H1 (cell line): ENCODE results near the gene MRPL43. TPM values are rescaled to one million over a fixed set of nuclear protein-coding genes. Genes with fewer than 3 reads are reported as not detected.
A peak's percentile ranks its signal among the peaks of the same experiment; 100 is the strongest.

ENCODE experiments used
- CTCF ChIA-PET: fragments of 300-600 bp; sonication (Branson Sonifier 250); formaldehyde crosslinking; loops from one replicate; lab custom pipeline; 2021; ENCODE audit not compliant: partially characterized antibody; lab: Charles Lee
- POLR2A ChIA-PET: fragments of 300-600 bp; sonication (Branson Sonifier 250); formaldehyde crosslinking; loops from one replicate; lab custom pipeline; 2021; ENCODE audit warnings: inconsistent platforms; ENCODE audit not compliant: partially characterized antibody; lab: Charles Lee
- DNase-seq, 2 experiments: peaks; one replicate each; pipeline versions ENCODE4 v3.0.0 to v3.0.0-alpha.2; 2010 to 2022; ENCODE audit warnings: low spot score in 2 of 2, low read depth in 1 of 2, mixed read lengths in 1 of 2
- FAIRE-seq: peaks from 2 replicates; lab custom pipeline; 2011; peaks lifted over from hg19 to GRCh38; lab: Jason Lieb, UNC
- H2AFZ ChIP-seq: 2 replicates; pipeline ENCODE4 v1.8.1; 2012; ENCODE audit warnings: low read length, inconsistent platforms
- H2AK5ac ChIP-seq: 2 replicates; pipeline ENCODE4 v1.6.1; 2013; ENCODE audit warnings: low read depth, low read length
- H2BK120ac ChIP-seq: replicated peaks from 2 replicates; pipeline ENCODE3; 2013; ENCODE audit warnings: low read depth, low read length, inconsistent platforms
- H2BK12ac ChIP-seq: 2 replicates; pipeline ENCODE4 v1.6.1; 2013; ENCODE audit warnings: low read depth, low read length
- H2BK15ac ChIP-seq: 2 replicates; pipeline ENCODE4 v1.6.1; 2013; ENCODE audit warnings: low read length
- H2BK20ac ChIP-seq: 2 replicates; pipeline ENCODE4 v1.6.1; 2013; ENCODE audit warnings: low read length
- H2BK5ac ChIP-seq: 2 replicates; pipeline ENCODE4 v1.6.1; 2013; ENCODE audit warnings: low read depth, low read length
- H3K14ac ChIP-seq: 2 replicates; pipeline ENCODE4 v1.6.1; 2013; ENCODE audit warnings: inconsistent platforms; ENCODE audit not compliant: insufficient read length
- H3K18ac ChIP-seq: 2 replicates; pipeline ENCODE4 v1.6.1; 2013; ENCODE audit warnings: low read length; ENCODE audit errors: extremely low read depth
- H3K23ac ChIP-seq: 2 replicates; pipeline ENCODE4 v1.6.1; 2013; ENCODE audit warnings: inconsistent platforms; ENCODE audit not compliant: insufficient read length
- H3K23me2 ChIP-seq: 2 replicates; pipeline ENCODE4 v1.6.1; 2013; ENCODE audit warnings: low read depth, low read length
- H3K27ac ChIP-seq: 2 replicates; pipeline ENCODE4 v1.6.1; 2011; ENCODE audit warnings: low read depth, low read length, inconsistent platforms
- H3K27me3 ChIP-seq, 4 experiments: replicated peaks in 1 of 4; 1 replicate in 1 of 4; 2 replicates in 3 of 4; pipeline versions ENCODE4 v1.6.1 to v1.8.1; 2011 to 2013; ENCODE audit warnings: low read length in 3 of 4, mild to moderate bottlenecking in 3 of 4, inconsistent platforms in 2 of 4, mixed read lengths in 2 of 4, moderate library complexity in 1 of 4; ENCODE audit not compliant: control insufficient read depth in 3 of 4, insufficient read depth in 3 of 4; ENCODE audit errors: extremely low read depth in 1 of 4
- H3K36me3 ChIP-seq, 4 experiments: 2 replicates each; pipeline versions ENCODE4 v1.6.1 to v1.8.1; 2011 to 2013; ENCODE audit warnings: mild to moderate bottlenecking in 4 of 4, low read length in 3 of 4, moderate library complexity in 2 of 4, control low read depth in 1 of 4, inconsistent platforms in 1 of 4; ENCODE audit not compliant: insufficient read depth in 4 of 4, control insufficient read depth in 2 of 4
- H3K4ac ChIP-seq: replicated peaks from 2 replicates; pipeline ENCODE3; 2013; ENCODE audit warnings: low read length, low read depth, mixed read lengths, inconsistent platforms; ENCODE audit not compliant: insufficient read length
- H3K4me1 ChIP-seq, 4 experiments: replicated peaks in 1 of 4; 1 replicate in 1 of 4; 2 replicates in 3 of 4; pipeline versions ENCODE4 v1.6.1 to v1.8.1; 2011 to 2013; ENCODE audit warnings: low read length in 3 of 4, inconsistent platforms in 2 of 4, mixed read lengths in 1 of 4; ENCODE audit not compliant: insufficient read depth in 4 of 4, control insufficient read depth in 3 of 4
- H3K4me2 ChIP-seq, 2 experiments: 2 replicates each; pipeline versions ENCODE4 v1.6.1 to v1.8.1; 2011 to 2013; ENCODE audit warnings: low read depth in 2 of 2, low read length in 2 of 2, control low read depth in 1 of 2, inconsistent platforms in 1 of 2, mild to moderate bottlenecking in 1 of 2; ENCODE audit not compliant: insufficient read depth in 1 of 2
- H3K4me3 ChIP-seq, 4 experiments: fragments of 200-600, 300-600 bp in 1 of 4; sonication (generic), shearing (Covaris generic), sonication (Bioruptor Twin) in 1 of 4; 2 replicates each; pipeline versions ENCODE4 v1.5.1 to v1.8.1; 2011 to 2016; ENCODE audit warnings: low read length in 4 of 4, low read depth in 3 of 4, control low read depth in 2 of 4, inconsistent platforms in 2 of 4, mild to moderate bottlenecking in 2 of 4, mixed read lengths in 1 of 4, moderate library complexity in 1 of 4; ENCODE audit not compliant: insufficient read depth in 2 of 4; ENCODE audit errors: extremely low read depth in 1 of 4
- H3K56ac ChIP-seq: replicated peaks from 2 replicates; pipeline ENCODE3; 2013; ENCODE audit warnings: low read depth, mild to moderate bottlenecking, mixed read lengths, low read length, inconsistent platforms; ENCODE audit not compliant: insufficient read length
- H3K79me1 ChIP-seq: 2 replicates; pipeline ENCODE4 v1.6.1; 2013; ENCODE audit warnings: low read depth, low read length, control low read depth
- H3K79me2 ChIP-seq, 2 experiments: 2 replicates each; pipeline versions ENCODE4 v1.6.1 to v1.8.1; 2012 to 2013; ENCODE audit warnings: low read length in 2 of 2, mild to moderate bottlenecking in 2 of 2, inconsistent platforms in 1 of 2; ENCODE audit not compliant: insufficient read depth in 2 of 2, control insufficient read depth in 1 of 2
- H3K9ac ChIP-seq, 4 experiments: replicated peaks in 1 of 4; 1 replicate in 1 of 4; 2 replicates in 3 of 4; pipeline versions ENCODE4 v1.6.1 to v1.8.1; 2011 to 2013; ENCODE audit warnings: low read depth in 3 of 4, low read length in 3 of 4, control low read depth in 2 of 4, mild to moderate bottlenecking in 2 of 4, moderate library complexity in 2 of 4, inconsistent platforms in 1 of 4; ENCODE audit errors: extremely low read depth in 1 of 4
- H3K9me3 ChIP-seq, 2 experiments: 2 replicates each; pipeline versions ENCODE4 v1.6.1 to v1.8.1; 2012 to 2013; ENCODE audit warnings: mild to moderate bottlenecking in 2 of 2, moderate library complexity in 2 of 2, control low read depth in 1 of 2, inconsistent platforms in 1 of 2, low read depth in 1 of 2, low read length in 1 of 2, mixed read lengths in 1 of 2; ENCODE audit not compliant: insufficient read depth in 2 of 2
- H4K20me1 ChIP-seq, 2 experiments: replicated peaks in 1 of 2; 2 replicates each; pipeline versions ENCODE3 to v1.8.1; 2011 to 2013; ENCODE audit warnings: inconsistent platforms in 2 of 2, low read length in 2 of 2, mild to moderate bottlenecking in 1 of 2; ENCODE audit not compliant: insufficient read depth in 2 of 2, control insufficient read depth in 1 of 2
- H4K5ac ChIP-seq: 2 replicates; pipeline ENCODE4 v1.6.1; 2013; ENCODE audit warnings: low read length, low read depth, mixed read lengths, inconsistent platforms; ENCODE audit not compliant: insufficient read length
- H4K8ac ChIP-seq: 2 replicates; pipeline ENCODE4 v1.8.0; 2013; ENCODE audit warnings: mild to moderate bottlenecking, moderate library complexity, low read length, inconsistent platforms; ENCODE audit not compliant: insufficient read depth; ENCODE audit errors: extremely low read depth
- H4K91ac ChIP-seq: replicated peaks from 2 replicates; pipeline ENCODE3; 2013; ENCODE audit warnings: low read length, mixed read lengths, inconsistent platforms; ENCODE audit not compliant: insufficient read length
- ATF2 ChIP-seq: IDR thresholded peaks from 2 replicates; pipeline ENCODE4 v1.6.1; 2012; ENCODE audit warnings: low read length, inconsistent platforms
- CHD1 ChIP-seq: IDR thresholded peaks from 2 replicates; pipeline ENCODE4 v1.6.1; 2012; ENCODE audit warnings: low read depth, low read length, improper control_type of control experiment
- GABPA ChIP-seq: IDR thresholded peaks from 2 replicates; pipeline ENCODE4 v1.6.1; 2011; ENCODE audit warnings: mild to moderate bottlenecking, low read length, moderate library complexity, borderline replicate concordance; ENCODE audit not compliant: insufficient read depth
- POLR2A ChIP-seq, 2 experiments: IDR thresholded peaks; 1 replicate in 1 of 2; 2 replicates in 1 of 2; pipeline ENCODE4 v1.6.1; 2011; ENCODE audit warnings: low read depth in 2 of 2, low read length in 2 of 2, mild to moderate bottlenecking in 2 of 2; ENCODE audit errors: control extremely low read depth in 1 of 2
- RAD21 ChIP-seq, 2 experiments: IDR thresholded peaks in 1 of 2; conservative IDR thresholded peaks in 1 of 2; 2 replicates each; pipeline ENCODE4 v1.6.1; 2011; ENCODE audit warnings: low read depth in 2 of 2, low read length in 2 of 2, improper control_type of control experiment in 1 of 2, inconsistent platforms in 1 of 2, mild to moderate bottlenecking in 1 of 2, moderate library complexity in 1 of 2
- SIRT6 ChIP-seq: IDR thresholded peaks from one replicate; pipeline ENCODE4 v1.7.1; 2012; ENCODE audit warnings: low read length, inconsistent platforms
- SIX5 ChIP-seq: IDR thresholded peaks from 2 replicates; pipeline ENCODE4 v1.6.1; 2011; ENCODE audit warnings: mild to moderate bottlenecking, low read depth, low read length
- TCF12 ChIP-seq: IDR thresholded peaks from 2 replicates; pipeline ENCODE4 v1.6.1; 2011; ENCODE audit warnings: low read depth, mild to moderate bottlenecking, low read length
- ZNF274 ChIP-seq: IDR thresholded peaks from 2 replicates; pipeline ENCODE4 v1.7.0; 2012; ENCODE audit warnings: low read length, borderline replicate concordance; ENCODE audit errors: extremely low read depth
- WGBS, 2 experiments: shearing (Covaris generic) in 1 of 2; methylation state at CpG; one replicate each; pipeline versions ENCODE4 v1.1.6 to v1.1.7; 2013 to 2015; ENCODE audit warnings: low lambda C conversion rate in 2 of 2, mixed read lengths in 2 of 2, inconsistent platforms in 1 of 2, low coverage in 1 of 2, missing lambda C conversion rate in 1 of 2; ENCODE audit not compliant: insufficient replicate concordance in 2 of 2, insufficient coverage in 1 of 2, insufficient read length in 1 of 2; ENCODE audit errors: extremely low coverage in 1 of 2, missing lambda C conversion rate in 1 of 2; 5-methylcytosine and 5-hydroxymethylcytosine counted together
- polyA plus RNA-seq, 7 experiments: library from polyadenylated mRNA; depleted of rRNA in 3 of 7; stranded (reverse) in 5 of 7; unstranded in 2 of 7; fragments of >200 nt in 5 of 7; fragments of 200-250 nt in 2 of 7; gene quantifications; 1 replicate in 5 of 7; 2 replicates in 1 of 7; 4 replicates in 1 of 7; pipeline versions ENCODE4 v1.2.1 to v1.2.3, GENCODE V29; 2011 to 2013; ENCODE audit warnings: missing spikeins in 2 of 7, mixed read lengths in 2 of 7
- total RNA-seq: library from RNA; stranded (reverse); fragmentation: NEBNext Ultra II Directional; extraction: Animal tissue kit (Norgen Biotek cat#: 25700); gene quantifications from 2 replicates; pipeline ENCODE4 v1.2.1, GENCODE V29; 2021

The MRPL43 gene
- total and polyA plus RNA-seq, 2 of the 8 experiments (the other 6 are each of a cell fraction or from before 2014, with no cell fraction given): 74.1 to 149 TPM

GRCh38 chr10:101018600-101019439 is 31.5 kb upstream of the MRPL43 start:
- Histone ChIP-seq H3K9me3 (no peaks in the 10 kb centered on the region), H2AK5ac (no peak overlapping the region), H3K36me3 (no peaks in the 10 kb centered on the region), H3K23me2 (peaks cover 11% of the 10 kb centered on the region; the same call in 1 of the 2 replicates), H3K79me2 (no peaks in the 10 kb centered on the region), H2BK5ac (no peak overlapping the region; the same call in 1 of the 2 replicates), H4K20me1 (peaks cover 0 to 1% of the 10 kb centered on the region in 2 experiments), H2BK12ac (0 out of 2 replicates have a peak overlapping the region, but pooled peaks have one; percentile 19), H3K9ac (0 out of 7 replicates have a peak overlapping the region, but pooled peaks of 1 of the 4 experiments have one; percentile 1), H3K79me1 (no peaks in the 10 kb centered on the region), H2BK15ac (no peak overlapping the region), H3K27me3 (peaks cover 14 to 42% (median 32%) of the 10 kb centered on the region in 4 experiments), H2BK120ac (no peak overlapping the region), H3K14ac (no peak overlapping the region), H3K4me2 (peak overlapping the region; percentile 86 to 89), H3K18ac (peak overlapping the region; percentile 78), H3K56ac (no peak overlapping the region), H2AFZ (peak overlapping the region; percentile 68; the same call in 1 of the 2 replicates), H3K4me1 (peaks cover 0 to 10% (median 5%) of the 10 kb centered on the region in 4 experiments; a peak in 4 of 7 replicates), H4K8ac (0 out of 2 replicates have a peak overlapping the region, but pooled peaks have one; percentile 68), H4K91ac (no peak overlapping the region), H3K27ac (no peak overlapping the region), H4K5ac (no peak overlapping the region), H3K4ac (no peak overlapping the region), H3K23ac (no peak overlapping the region), H3K4me3 (peak overlapping the region; percentile 33 to 59 (median 42); a peak in 7 of 8 replicates), H2BK20ac (no peak overlapping the region)
- DNase-seq: peak in 1 of 2 experiments; percentile 97
- no peak for FAIRE-seq
- WGBS, 2 experiments: 9% methylated on average over 45 of the region's 45 CpGs; no CpG with 5 or more reads in 1 of the 2 experiments
- ChIA-PET CTCF (interaction anchor here (0.6 to 7.2 kb wide), 37 partner anchors 9 to 1914 kb away, joined by 3 to 464 read pairs (median 4); partner anchors contain the start of genes KAZALD1, LZTS2, MRPL43 and PDZD7), POLR2A (interaction anchor here (0.7 to 6.5 kb wide), 13 partner anchors 11 to 76 kb away, joined by 3 to 81 read pairs (median 4); partner anchors contain the start of genes LZTS2, MRPL43, PDZD7 and SEMA4G)
- TF ChIP-seq SIX5: no peak
- no peak for TF ChIP-seq ZNF274
- TF ChIP-seq POLR2A (IDR thresholded peaks at IDR 0.05; ENCODE audit: control extremely low read depth in 1 of 2, low read depth in 2 of 2, low read length in 2 of 2): no peak
- no peak for TF ChIP-seq CHD1
- 0 out of 2 replicates have a peak, but pooled peaks have one; percentile 67 for TF ChIP-seq TCF12
- TF ChIP-seq ATF2: no peak
- TF ChIP-seq RAD21 (IDR thresholded peaks at IDR 0.05 in 1 of 2, conservative IDR thresholded peaks at IDR 0.05 in 1 of 2; ENCODE audit: low read depth in 2 of 2, low read length in 2 of 2): peak; percentile 71 to 80
- peak; percentile 53; the same call in 1 of the 2 replicates for TF ChIP-seq GABPA
- TF ChIP-seq SIRT6: no peak
